Measurements from ENCODE around the gene CREM.

- TF ChIP-seq USF2 (IDR thresholded peaks at IDR 0.05; ENCODE audit: low read depth, low read length) (no peak), CTCF (conservative IDR thresholded peaks at IDR 0.05; ENCODE audit: low read depth, low read length) (no peak)
Observed at GRCh38 chr10:35161906-35162305, 35.3 kb downstream of the CREM start.

All from IMR-90 (cell line).